ENCODE results near the gene ADSS2. TPM values are rescaled to one million over a fixed set of nuclear protein-coding genes. Genes with fewer than 3 reads are reported as not detected.

The ADSS2 gene
- total and polyA plus RNA-seq, 4 donors, result 38.9 to 58.2 (median 52.5) TPM

DNA sequence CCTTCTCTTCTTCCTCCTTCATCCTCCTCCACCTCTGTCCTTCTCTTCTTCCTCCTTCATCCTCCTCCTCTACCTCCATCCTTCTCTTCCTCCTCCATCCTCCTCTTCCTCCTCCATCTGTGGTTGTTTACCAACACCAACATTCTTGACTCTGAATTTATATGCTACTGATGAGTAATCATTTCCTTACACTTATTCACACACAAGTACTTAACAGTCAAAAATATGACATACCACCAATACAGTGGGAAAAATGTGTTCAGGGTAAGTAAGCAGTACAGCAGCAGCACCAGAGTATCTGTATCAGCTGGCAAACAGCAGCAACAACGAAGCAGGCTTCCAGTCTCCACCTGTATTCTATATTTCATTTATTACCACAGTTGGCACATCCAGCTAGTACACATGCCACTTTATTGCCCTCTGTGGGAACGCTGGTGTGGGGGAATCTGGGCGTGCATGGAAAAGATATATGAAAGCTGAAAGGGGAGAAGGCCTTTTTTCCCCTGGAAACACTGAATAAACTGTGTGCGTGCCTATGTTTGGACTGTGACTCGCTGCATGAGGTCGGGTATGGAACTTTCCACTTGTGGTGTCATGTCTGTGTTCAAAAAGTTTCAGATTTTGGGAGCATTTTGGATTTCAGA lies 16.0 kb downstream of the ADSS2 start:
- Histone ChIP-seq H3K27ac (ENCODE audit: low read depth, low read length) (no peak overlapping the region), H3K27me3 (ENCODE audit: control insufficient read depth, insufficient read depth, low read length) (no peaks in the 10 kb centered on the region), H3K36me3 (ENCODE audit: control insufficient read depth, insufficient read depth, low read length) (peaks cover 2% of the 10 kb centered on the region), H3K9me3 (ENCODE audit: control insufficient read depth, insufficient read depth, low read length) (no peaks in the 10 kb centered on the region), H3K4me1 (ENCODE audit: control insufficient read depth, insufficient read depth, low read length) (no peaks in the 10 kb centered on the region), H3K4me3 (ENCODE audit: low read depth, low read length) (no peak overlapping the region)
- DNase-seq (ENCODE audit: low read depth in 4 of 6, low spot score in 6 of 6), result peak in 1 of 6 donors; percentile 18
- 83% methylated on average over 2 of the region's 6 CpGs for WGBS (ENCODE audit: insufficient coverage)

DNA sequence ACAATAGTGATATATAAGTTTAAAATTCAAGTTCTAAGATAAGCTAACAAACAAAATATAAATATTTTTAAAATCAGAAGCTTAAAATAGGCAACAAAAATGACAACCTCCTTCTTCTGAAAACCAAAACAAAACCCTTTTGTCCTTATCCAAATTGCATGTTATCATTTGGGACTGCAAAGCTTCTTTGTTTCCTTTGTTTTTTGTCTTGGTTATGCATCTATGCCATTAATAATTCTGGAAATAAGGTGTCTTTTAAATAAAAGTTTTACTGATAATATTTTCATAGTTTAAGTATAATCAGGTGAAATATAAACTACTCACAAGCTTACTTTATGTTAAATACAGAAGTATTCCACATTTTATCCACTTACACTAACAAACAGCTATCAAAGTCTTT lies 20.5 kb downstream of the ADSS2 start:
- no peak for DNase-seq (ENCODE audit: low read depth in 4 of 6, low spot score in 6 of 6)
- H3K9me3 ChIP-seq (ENCODE audit: control insufficient read depth, insufficient read depth, low read length), result no peaks in the 10 kb centered on the region
- H3K4me1 ChIP-seq (ENCODE audit: control insufficient read depth, insufficient read depth, low read length), result no peaks in the 10 kb centered on the region
- H3K36me3 ChIP-seq (ENCODE audit: control insufficient read depth, insufficient read depth, low read length), result peaks cover 2% of the 10 kb centered on the region
- H3K27ac ChIP-seq (ENCODE audit: low read depth, low read length), result no peak overlapping the region
- no peaks in the 10 kb centered on the region for H3K27me3 ChIP-seq (ENCODE audit: control insufficient read depth, insufficient read depth, low read length)
- H3K4me3 ChIP-seq (ENCODE audit: low read depth, low read length), result no peak overlapping the region

DNA sequence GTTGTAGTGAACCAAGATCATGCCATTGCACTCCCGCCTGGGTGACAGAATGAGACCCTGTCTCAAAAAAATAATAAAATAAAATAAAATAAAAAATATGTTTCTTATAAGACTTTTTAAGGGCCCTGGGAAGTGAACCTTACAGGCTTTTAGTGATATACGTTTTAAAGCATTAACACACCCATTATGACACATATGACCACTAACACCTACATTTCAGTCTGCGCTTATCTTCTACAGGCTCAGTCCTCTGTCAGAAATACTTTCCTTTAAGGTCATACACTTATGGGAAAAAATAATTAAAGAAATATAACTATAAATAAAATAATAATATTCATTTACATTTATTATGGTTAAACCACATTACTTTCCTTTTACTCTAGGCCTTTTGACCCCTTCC lies 21.9 kb downstream of the ADSS2 start:
- WGBS (ENCODE audit: insufficient coverage), result no CpG with 5 or more reads among the region's 3 CpGs
- no peaks in the 10 kb centered on the region for H3K4me1 ChIP-seq (ENCODE audit: control insufficient read depth, insufficient read depth, low read length)
- no peak for DNase-seq (ENCODE audit: low read depth in 4 of 6, low spot score in 6 of 6)
- no peak overlapping the region for H3K4me3 ChIP-seq (ENCODE audit: low read depth, low read length)
- no peaks in the 10 kb centered on the region for H3K36me3 ChIP-seq (ENCODE audit: control insufficient read depth, insufficient read depth, low read length)
- no peaks in the 10 kb centered on the region for H3K9me3 ChIP-seq (ENCODE audit: control insufficient read depth, insufficient read depth, low read length)
- no peak overlapping the region for H3K27ac ChIP-seq (ENCODE audit: low read depth, low read length)
- H3K27me3 ChIP-seq (ENCODE audit: control insufficient read depth, insufficient read depth, low read length), result no peaks in the 10 kb centered on the region

DNA sequence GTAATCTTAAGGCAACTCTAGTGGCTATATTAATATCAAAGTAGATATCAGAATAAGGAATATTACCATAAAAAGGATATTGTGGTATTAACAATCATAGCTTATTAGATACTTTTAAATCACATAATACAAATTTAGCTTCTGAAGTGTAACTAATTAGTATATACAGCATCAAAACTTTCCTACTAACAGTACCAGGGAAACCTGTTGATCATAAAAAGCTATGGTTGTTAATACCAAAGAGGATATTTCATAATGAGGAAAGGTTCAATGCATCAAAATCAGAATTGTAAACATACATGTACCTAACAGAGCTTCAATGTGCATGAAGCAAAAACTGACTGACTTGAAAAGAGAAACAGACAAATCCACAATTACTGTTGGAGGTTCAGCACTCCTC lies 24.1 kb downstream of the ADSS2 start:
- Histone ChIP-seq H3K36me3 (ENCODE audit: control insufficient read depth, insufficient read depth, low read length) (no peaks in the 10 kb centered on the region), H3K27ac (ENCODE audit: low read depth, low read length) (no peak overlapping the region), H3K4me1 (ENCODE audit: control insufficient read depth, insufficient read depth, low read length) (no peaks in the 10 kb centered on the region), H3K9me3 (ENCODE audit: control insufficient read depth, insufficient read depth, low read length) (no peaks in the 10 kb centered on the region), H3K27me3 (ENCODE audit: control insufficient read depth, insufficient read depth, low read length) (no peaks in the 10 kb centered on the region), H3K4me3 (ENCODE audit: low read depth, low read length) (no peak overlapping the region)
- no peak for DNase-seq (ENCODE audit: low read depth in 4 of 6, low spot score in 6 of 6)

DNA sequence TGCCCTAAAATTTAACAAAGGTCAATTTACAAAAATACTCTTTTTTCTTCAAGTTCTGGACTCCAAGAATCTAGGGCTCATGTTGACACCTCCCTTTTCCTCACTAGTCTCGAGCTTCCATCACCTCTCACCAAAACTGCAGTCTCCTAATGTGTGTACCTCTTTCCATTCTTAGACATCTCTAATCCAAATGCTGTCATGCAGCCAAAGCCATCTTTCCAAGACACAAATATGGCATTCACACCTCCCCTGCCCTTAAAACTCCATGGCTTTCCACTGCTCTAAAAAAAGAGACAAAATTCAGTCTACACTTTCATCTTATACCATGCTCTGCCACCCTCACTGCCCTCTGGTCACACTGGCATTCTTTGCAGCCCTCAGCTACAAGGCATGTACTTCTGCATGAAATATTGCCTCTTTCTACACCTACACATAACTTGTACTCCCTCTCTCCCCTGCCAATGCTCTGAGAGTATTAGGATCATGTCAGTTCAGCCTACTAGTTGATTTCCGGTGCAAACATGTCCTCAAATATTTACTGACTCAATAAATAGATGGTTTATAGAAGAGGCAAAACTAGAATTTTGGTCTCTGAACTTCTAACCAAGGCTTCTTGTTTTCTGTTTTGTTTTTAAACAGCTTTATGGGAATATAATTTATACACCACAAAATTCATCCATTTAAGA lies 26.9 kb downstream of the ADSS2 start:
- Histone ChIP-seq H3K9me3 (ENCODE audit: control insufficient read depth, insufficient read depth, low read length) (no peaks in the 10 kb centered on the region), H3K4me1 (ENCODE audit: control insufficient read depth, insufficient read depth, low read length) (no peaks in the 10 kb centered on the region), H3K27ac (ENCODE audit: low read depth, low read length) (no peak overlapping the region), H3K27me3 (ENCODE audit: control insufficient read depth, insufficient read depth, low read length) (no peaks in the 10 kb centered on the region), H3K4me3 (ENCODE audit: low read depth, low read length) (no peak overlapping the region), H3K36me3 (ENCODE audit: control insufficient read depth, insufficient read depth, low read length) (peaks cover 4% of the 10 kb centered on the region)
- WGBS (ENCODE audit: insufficient coverage), result 89% methylated on average over 1 of the region's 2 CpGs
- no peak for DNase-seq (ENCODE audit: low read depth in 4 of 6, low spot score in 6 of 6)

DNA sequence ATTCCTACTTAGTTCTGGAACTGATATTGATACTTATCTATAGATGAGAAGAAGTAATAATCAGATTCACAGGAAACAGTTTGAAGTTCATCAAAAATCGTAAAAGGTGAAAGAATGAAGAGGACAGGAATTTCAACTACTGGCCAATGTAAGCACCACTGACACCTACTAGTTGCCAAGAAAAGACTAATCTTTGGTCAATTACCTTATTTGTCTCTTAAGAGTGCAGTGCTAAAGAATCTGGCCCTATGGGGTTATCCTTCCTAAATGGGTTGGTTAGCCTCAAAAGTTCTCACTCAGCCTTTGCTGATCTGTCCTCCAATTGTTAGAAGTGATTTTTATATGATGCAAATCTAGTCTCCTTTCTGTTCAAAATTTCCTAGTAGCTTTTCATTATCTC lies 29.5 kb downstream of the ADSS2 start:
- H3K4me3 ChIP-seq (ENCODE audit: low read depth, low read length), result no peak overlapping the region
- H3K27ac ChIP-seq (ENCODE audit: low read depth, low read length), result no peak overlapping the region
- no peaks in the 10 kb centered on the region for H3K27me3 ChIP-seq (ENCODE audit: control insufficient read depth, insufficient read depth, low read length)
- H3K4me1 ChIP-seq (ENCODE audit: control insufficient read depth, insufficient read depth, low read length), result no peaks in the 10 kb centered on the region
- H3K9me3 ChIP-seq (ENCODE audit: control insufficient read depth, insufficient read depth, low read length), result no peaks in the 10 kb centered on the region
- peaks cover 8% of the 10 kb centered on the region for H3K36me3 ChIP-seq (ENCODE audit: control insufficient read depth, insufficient read depth, low read length)
- WGBS (ENCODE audit: insufficient coverage), result no CpG with 5 or more reads among the region's 1 CpG
- DNase-seq (ENCODE audit: low read depth in 4 of 6, low spot score in 6 of 6), result no peak

DNA sequence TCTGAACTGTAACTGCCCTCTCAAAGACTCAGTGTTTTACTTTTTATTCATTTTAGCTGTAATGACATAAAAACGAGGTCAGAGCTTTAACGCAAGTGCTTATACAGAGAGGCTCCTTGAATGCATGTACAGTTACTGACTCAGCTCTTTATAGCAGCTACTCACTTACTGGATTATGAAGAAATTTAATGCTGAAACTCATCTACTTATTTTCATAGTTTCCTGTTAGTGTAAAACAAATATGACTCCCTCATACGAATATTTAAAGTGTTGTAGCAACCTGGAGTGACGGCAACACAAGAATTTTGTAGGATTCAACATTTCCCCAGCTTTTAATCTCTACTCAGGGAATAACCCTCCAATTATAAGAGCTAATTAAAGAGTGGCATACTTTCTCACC lies 32.7 kb downstream of the ADSS2 start:
- Histone ChIP-seq H3K4me3 (ENCODE audit: low read depth, low read length) (no peak overlapping the region), H3K27me3 (ENCODE audit: control insufficient read depth, insufficient read depth, low read length) (no peaks in the 10 kb centered on the region), H3K4me1 (ENCODE audit: control insufficient read depth, insufficient read depth, low read length) (no peaks in the 10 kb centered on the region), H3K9me3 (ENCODE audit: control insufficient read depth, insufficient read depth, low read length) (no peaks in the 10 kb centered on the region), H3K27ac (ENCODE audit: low read depth, low read length) (no peak overlapping the region), H3K36me3 (ENCODE audit: control insufficient read depth, insufficient read depth, low read length) (peaks cover 16% of the 10 kb centered on the region)
- WGBS (ENCODE audit: insufficient coverage), result 71% methylated on average over 1 of the region's 4 CpGs
- DNase-seq (ENCODE audit: low read depth in 4 of 6, low spot score in 6 of 6), result peak in 1 of 6 donors; percentile 9

DNA sequence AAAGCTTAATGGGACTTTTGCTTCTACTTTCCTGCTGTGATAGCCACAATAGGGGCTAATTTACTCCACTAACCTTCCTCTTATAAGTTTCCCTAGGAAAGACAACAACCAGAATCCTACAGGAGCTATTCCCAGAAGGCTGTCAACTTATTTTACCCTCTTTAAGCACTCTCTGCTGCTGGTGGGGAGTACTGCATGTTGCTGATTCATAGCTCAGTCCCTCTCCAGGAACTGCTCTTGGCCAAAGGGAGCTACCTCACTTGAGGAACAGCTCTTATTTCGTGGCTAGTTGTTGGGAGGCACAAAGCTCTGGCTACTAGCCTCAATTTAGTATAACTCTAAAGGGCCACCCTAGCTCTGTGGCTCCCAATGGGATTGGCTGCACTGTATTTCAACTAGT lies 37.2 kb downstream of the ADSS2 start:
- H3K27ac ChIP-seq (ENCODE audit: low read depth, low read length), result no peak overlapping the region
- WGBS (ENCODE audit: insufficient coverage), result 100% methylated on average over 1 of the region's 1 CpG

DNA sequence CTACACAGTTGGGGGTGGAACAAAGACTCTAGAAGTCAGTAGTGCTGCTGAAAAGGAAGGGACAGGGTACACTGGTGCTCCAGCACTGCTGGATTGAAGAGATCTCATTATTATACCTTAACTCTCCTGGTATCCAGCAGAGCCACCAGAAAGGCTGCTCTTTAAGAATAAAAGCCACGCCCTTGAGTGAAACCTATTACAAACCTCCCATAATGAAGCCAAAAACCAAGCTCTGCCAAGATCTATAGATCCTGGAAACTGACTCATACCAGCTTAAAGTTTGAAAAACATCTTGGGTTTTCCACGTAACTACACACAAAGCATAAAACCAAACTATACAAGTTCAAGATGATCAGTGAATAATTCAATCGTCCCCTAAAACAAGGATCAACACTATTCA lies 38.0 kb downstream of the ADSS2 start:
- Histone ChIP-seq H3K9me3 (ENCODE audit: control insufficient read depth, insufficient read depth, low read length) (no peaks in the 10 kb centered on the region), H3K36me3 (ENCODE audit: control insufficient read depth, insufficient read depth, low read length) (peaks cover 21% of the 10 kb centered on the region), H3K27ac (ENCODE audit: low read depth, low read length) (no peak overlapping the region), H3K4me1 (ENCODE audit: control insufficient read depth, insufficient read depth, low read length) (no peaks in the 10 kb centered on the region), H3K4me3 (ENCODE audit: low read depth, low read length) (no peak overlapping the region), H3K27me3 (ENCODE audit: control insufficient read depth, insufficient read depth, low read length) (no peaks in the 10 kb centered on the region)
- DNase-seq (ENCODE audit: low read depth in 4 of 6, low spot score in 6 of 6), result no peak
- WGBS (ENCODE audit: insufficient coverage), result 100% methylated on average over 2 of the region's 3 CpGs

More for the DNA sequence above, 37.2 kb downstream of the ADSS2 start:
- no peaks in the 10 kb centered on the region for H3K9me3 ChIP-seq (ENCODE audit: control insufficient read depth, insufficient read depth, low read length)
- no peaks in the 10 kb centered on the region for H3K27me3 ChIP-seq (ENCODE audit: control insufficient read depth, insufficient read depth, low read length)
- DNase-seq (ENCODE audit: low read depth in 4 of 6, low spot score in 6 of 6), result no peak
- H3K36me3 ChIP-seq (ENCODE audit: control insufficient read depth, insufficient read depth, low read length), result peaks cover 21% of the 10 kb centered on the region
- H3K4me3 ChIP-seq (ENCODE audit: low read depth, low read length), result no peak overlapping the region
- H3K4me1 ChIP-seq (ENCODE audit: control insufficient read depth, insufficient read depth, low read length), result no peaks in the 10 kb centered on the region

DNA sequence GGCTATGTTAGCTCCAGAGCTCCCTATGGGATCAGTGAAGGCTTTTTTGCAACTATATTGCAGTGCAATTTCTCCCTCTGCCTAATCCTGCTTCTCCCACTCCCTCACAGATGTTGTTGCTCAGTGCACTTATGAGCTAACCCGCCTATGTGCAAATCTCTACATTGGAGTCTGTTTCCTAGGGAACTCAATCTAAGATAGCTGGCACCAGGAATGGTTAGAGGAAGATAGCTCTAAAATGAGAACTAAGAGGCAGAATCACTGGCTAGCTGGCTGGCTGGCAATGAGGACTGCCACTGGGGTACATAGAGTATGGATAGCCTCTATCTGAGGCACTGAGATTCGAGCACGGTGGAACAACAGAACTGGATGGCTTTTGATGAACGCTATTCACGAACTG lies 39.5 kb downstream of the ADSS2 start:
- WGBS (ENCODE audit: insufficient coverage), result 91% methylated on average over 4 of the region's 5 CpGs
- H3K9me3 ChIP-seq (ENCODE audit: control insufficient read depth, insufficient read depth, low read length), result no peaks in the 10 kb centered on the region
- H3K4me3 ChIP-seq (ENCODE audit: low read depth, low read length), result no peak overlapping the region
- no peaks in the 10 kb centered on the region for H3K27me3 ChIP-seq (ENCODE audit: control insufficient read depth, insufficient read depth, low read length)
- no peak for DNase-seq (ENCODE audit: low read depth in 4 of 6, low spot score in 6 of 6)
- peaks cover 17% of the 10 kb centered on the region for H3K36me3 ChIP-seq (ENCODE audit: control insufficient read depth, insufficient read depth, low read length)
- no peaks in the 10 kb centered on the region for H3K4me1 ChIP-seq (ENCODE audit: control insufficient read depth, insufficient read depth, low read length)
- no peak overlapping the region for H3K27ac ChIP-seq (ENCODE audit: low read depth, low read length)

Data from spinal cord (tissue), 10 donors.